Central memory CD4-positive, alpha-beta T cell (primary cell): ENCODE data around the gene MTNR1A.

Source experiments
- DNase-seq: peaks from one replicate; pipeline ENCODE4 v3.0.0; 2022
- total RNA-seq, 3 experiments: gene quantifications; one replicate each; lab custom pipeline; 2026; lab: John Stamatoyannopoulos, UW

The MTNR1A gene
- 0 to 0.04 (median 0) reads per million in 3 experiments for total RNA-seq

GRCh38 chr4:186554914-186555827 is at the start of gene MTNR1A:
TSS of gene MTNR1A (minus strand) at chr4:186555567. CDS start at chr4:186555365, 202 bp downstream.
- no peak for DNase-seq

DNA sequence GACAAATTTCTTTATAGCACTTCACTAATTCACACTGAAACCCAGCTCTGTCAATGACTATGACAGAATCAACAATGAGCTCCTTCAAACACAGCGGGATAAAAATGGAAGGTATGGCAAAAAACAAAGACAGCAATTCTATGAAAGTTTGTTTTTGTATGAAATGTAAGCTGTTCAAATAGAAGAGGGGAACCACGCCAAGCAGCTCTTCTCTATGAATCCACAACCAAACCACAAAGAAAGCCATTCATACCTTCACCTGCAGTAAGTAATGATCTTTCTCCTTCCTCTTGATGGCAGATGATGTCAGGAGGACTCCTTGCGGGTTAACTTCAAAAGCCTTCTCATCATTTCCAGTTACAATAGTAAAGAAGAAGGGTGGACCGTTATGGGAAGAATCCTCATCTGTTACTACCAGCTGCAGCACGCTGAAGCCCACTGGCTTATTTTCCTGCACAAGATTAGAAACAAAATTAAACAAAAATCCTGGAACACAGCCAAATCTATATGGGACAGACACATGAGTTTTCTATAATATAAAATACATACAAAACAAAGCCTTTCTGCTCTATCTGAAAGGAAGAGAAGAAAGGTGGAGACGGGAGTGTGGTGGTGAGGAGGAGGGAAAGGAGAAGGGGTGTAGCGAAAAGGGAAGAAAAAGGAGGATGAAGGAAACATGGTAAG is 48.9 kb upstream of the MTNR1A start:
- no peak for DNase-seq

DNA sequence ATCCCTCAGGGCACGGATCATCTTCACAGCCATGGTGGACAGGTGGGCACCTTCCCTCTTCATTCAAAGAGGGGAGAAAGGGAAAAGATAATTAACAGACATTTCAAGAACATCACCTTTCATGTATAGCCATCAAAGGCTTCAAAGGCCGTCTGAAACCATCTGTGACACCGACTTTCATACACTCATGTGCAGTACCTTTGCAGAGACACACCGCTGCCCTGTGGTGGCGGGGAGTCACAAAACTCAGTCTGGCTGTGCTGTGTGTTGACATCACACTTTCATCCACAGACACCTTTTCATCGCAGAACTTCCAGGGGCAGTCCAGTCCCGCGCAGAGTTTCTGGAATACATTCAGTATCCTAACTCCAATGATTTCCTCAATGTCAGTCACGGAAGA is 47.6 kb upstream of the MTNR1A start:
- DNase-seq = no peak

DNA sequence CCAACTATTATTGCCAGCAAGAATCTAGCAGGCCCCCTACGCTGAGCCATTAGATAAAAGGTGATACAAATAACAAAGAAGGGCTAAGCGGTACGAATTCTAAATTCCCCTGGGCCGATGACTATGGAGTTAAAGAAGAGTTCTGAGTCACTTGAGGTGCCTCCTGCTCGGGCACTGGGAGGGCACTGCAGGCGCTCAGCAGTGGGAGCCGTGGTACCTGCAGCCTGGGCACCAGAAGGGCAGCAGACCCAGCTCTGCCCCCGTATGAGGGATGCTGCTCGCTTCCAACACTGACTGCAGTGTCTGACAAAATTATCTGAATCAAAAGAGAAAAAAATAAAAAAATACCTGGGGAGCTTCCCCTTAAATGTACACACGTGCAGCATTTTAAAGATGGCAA is 44.1 kb upstream of the MTNR1A start:
- no peak for DNase-seq

DNA sequence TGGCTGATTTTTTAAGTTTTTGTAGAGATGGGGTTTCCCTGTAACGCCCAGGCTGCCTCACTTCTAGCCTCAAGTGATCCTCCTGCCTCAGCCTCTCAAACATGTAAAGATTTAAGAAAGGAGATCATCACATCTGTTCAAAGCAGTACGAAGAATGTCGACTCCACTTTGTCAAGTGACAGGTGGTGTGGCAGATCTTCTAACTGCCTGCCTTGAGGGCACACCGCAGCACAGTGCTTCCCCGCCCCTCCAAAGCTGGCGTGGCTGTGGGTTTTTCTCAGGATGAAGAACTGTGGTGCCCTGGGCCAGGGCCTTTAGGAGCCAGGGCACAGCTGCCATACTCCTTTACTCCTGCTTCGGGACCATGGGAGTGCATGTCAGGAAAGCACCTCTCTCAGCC is 43.3 kb upstream of the MTNR1A start:
- DNase-seq = no peak

GRCh38 chr4:186596850-186597390 is 41.6 kb upstream of the MTNR1A start:
- DNase-seq = no peak

- DNase-seq = no peak
These were observed 41.0 kb upstream of the MTNR1A start for GRCh38 chr4:186596346-186596745.

DNA sequence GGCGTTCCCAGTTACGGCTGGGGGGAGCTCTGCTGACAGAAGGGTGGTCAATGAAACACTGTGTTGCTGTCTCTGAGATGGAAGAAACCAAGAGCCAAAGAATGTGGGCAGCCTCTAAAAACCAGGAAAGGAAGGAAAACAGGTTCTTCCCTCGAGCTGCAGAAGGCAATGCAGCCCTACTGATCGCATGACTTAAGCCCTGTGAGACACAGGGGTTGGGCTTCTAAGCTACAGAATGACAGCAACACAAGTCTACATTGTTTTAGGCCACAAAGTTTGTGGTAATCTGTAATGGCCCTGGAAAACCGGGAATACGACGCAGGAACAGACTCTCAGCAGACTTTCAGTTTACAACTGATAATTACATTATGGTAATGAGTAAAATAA is 38.2 kb upstream of the MTNR1A start:
- DNase-seq = no peak

- DNase-seq = no peak
These were observed 37.7 kb upstream of the MTNR1A start for GRCh38 chr4:186592966-186593586.

DNA sequence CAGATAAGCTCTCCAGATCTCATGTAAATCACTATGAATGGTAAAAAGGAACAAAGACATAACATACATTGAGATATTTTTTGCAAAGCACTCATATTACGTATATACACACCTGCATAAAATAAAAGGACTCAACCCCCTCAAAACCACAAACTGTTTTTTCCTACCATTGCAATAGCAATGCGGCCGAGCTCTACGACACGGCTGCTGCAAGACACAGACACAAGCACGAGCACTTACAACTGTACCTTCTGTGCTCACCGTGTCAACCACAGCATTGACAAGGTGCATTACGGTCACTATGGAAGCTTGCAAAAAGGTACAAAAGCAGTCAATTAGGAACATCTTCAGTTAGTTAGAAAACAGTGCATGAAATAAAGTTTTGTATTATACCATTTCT is 37.1 kb upstream of the MTNR1A start:
- no peak for DNase-seq

GRCh38 chr4:186591651-186592050 is 36.3 kb upstream of the MTNR1A start:
- DNase-seq = no peak

DNA sequence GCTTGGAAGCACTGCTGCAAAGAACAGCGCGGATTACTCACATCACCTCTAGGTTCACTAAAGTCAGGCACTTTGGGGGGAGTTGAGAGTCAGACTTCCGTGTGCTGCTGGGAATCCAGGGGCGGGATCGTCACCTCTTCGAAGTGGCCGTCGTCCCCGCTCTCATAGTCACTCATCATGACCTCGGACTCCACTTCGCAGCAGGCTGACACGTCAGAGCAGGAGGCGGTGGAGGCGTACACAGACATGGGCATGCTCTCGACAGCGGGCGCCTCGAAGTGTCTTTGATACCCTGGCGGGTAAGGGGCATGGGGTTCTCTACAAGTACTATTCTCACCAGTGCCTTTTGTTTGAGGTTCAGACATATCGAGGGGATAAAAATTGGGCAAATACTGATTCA is 33.1 kb upstream of the MTNR1A start:
- no peak for DNase-seq

DNA sequence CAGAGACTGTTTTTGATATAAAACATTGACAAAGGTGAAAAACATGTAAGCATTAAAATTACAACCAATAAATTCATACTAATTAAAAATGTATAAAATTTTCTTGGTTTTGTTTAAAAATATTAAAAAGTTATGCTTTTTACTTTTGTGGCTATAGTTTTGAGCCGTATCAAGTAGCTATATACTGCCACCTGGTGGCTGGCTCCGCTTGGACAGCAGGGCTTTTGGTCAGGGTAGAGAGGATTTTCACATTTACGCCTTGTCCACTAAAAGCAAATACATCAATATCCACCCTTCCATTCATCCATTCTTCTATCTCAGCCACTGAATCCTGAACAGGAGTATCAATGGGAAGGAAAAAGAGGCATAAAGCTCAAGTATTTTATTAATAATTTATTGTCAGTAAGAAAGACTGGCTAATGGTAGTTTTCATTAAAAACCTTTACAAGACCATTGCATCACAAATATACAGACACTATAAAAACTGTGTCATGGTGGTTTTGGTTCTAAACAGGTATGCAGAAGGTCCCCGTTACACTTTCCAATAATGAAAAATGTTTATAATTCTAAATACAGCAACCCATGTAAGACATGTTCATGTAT is 32.1 kb upstream of the MTNR1A start:
- peak; percentile 21 for DNase-seq

GRCh38 chr4:186586205-186586604 is 30.8 kb upstream of the MTNR1A start:
- DNase-seq = no peak

GRCh38 chr4:186584912-186585311 is 29.5 kb upstream of the MTNR1A start:
- no peak for DNase-seq

GRCh38 chr4:186581421-186581820 is 26.1 kb upstream of the MTNR1A start:
- DNase-seq = no peak

- no peak for DNase-seq
These were observed 25.3 kb upstream of the MTNR1A start for GRCh38 chr4:186580669-186581068.

GRCh38 chr4:186570193-186570996 is 15.0 kb upstream of the MTNR1A start:
- DNase-seq = no peak

GRCh38 chr4:186569533-186570192 is 14.3 kb upstream of the MTNR1A start:
- no peak for DNase-seq

DNA sequence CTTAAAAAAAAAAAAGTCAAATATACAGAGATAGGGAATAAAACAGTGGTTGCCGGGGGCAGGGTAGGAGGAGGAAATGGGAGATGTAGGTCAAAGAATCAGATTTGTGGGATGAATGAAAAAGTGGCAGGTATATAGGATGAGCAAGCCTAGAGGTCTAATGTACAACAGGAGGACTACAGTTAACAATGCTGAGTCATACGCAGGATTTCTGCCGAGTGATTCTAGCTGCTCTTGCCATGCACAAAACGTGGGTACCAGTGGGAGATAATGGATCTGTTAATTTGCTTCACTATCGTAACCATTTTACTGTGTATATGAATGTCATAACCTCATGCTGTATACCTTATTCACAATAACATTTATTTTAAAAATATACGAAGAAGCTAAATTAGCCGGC is 10.7 kb upstream of the MTNR1A start:
- DNase-seq = no peak

GRCh38 chr4:186563761-186564160 is 8.4 kb upstream of the MTNR1A start:
- no peak for DNase-seq
